H9 (cell line): Measurements from ENCODE around the gene PHETA1. TPM values are rescaled to one million over a fixed set of nuclear protein-coding genes. Genes with fewer than 3 reads are reported as not detected.

Source experiments
- DNase-seq: peaks from one replicate; pipeline ENCODE4 v3.0.0-alpha.2; 2017
- H2AFZ ChIP-seq: one replicate; pipeline ENCODE4 v1.6.1; 2013; ENCODE audit warnings: mild to moderate bottlenecking, low read length, control low read depth, moderate library complexity
- H2AK5ac ChIP-seq: 2 replicates; pipeline ENCODE4 v1.6.1; 2013; ENCODE audit warnings: low read length, control low read depth, mixed read lengths; ENCODE audit not compliant: insufficient read length
- H2BK120ac ChIP-seq: one replicate; pipeline ENCODE4 v1.6.1; 2013; ENCODE audit warnings: low read depth, mild to moderate bottlenecking, low read length, control low read depth, inconsistent platforms; ENCODE audit not compliant: poor library complexity, severe bottlenecking
- H2BK12ac ChIP-seq: 2 replicates; pipeline ENCODE4 v1.6.1; 2013; ENCODE audit warnings: low read length, control low read depth, mixed read lengths, low read depth; ENCODE audit not compliant: insufficient read length
- H2BK15ac ChIP-seq: 2 replicates; pipeline ENCODE4 v1.6.1; 2013; ENCODE audit warnings: low read depth, low read length, control low read depth
- H2BK20ac ChIP-seq: one replicate; pipeline ENCODE4 v1.6.1; 2013; ENCODE audit warnings: low read depth, mild to moderate bottlenecking, low read length, control low read depth, inconsistent platforms; ENCODE audit not compliant: poor library complexity, severe bottlenecking
- H2BK5ac ChIP-seq: 2 replicates; pipeline ENCODE4 v1.6.1; 2013; ENCODE audit warnings: low read length, control low read depth, mixed read lengths; ENCODE audit not compliant: insufficient read length
- H3K14ac ChIP-seq: 2 replicates; pipeline ENCODE4 v1.6.1; 2013; ENCODE audit warnings: low read length, control low read depth; ENCODE audit not compliant: insufficient read depth
- H3K18ac ChIP-seq: 2 replicates; pipeline ENCODE4 v1.6.1; 2013; ENCODE audit warnings: low read depth, mild to moderate bottlenecking, mixed read lengths, low read length, control low read depth; ENCODE audit not compliant: insufficient read length
- H3K23ac ChIP-seq: 2 replicates; pipeline ENCODE4 v1.6.1; 2013; ENCODE audit warnings: low read length, control low read depth, mixed read lengths, low read depth; ENCODE audit not compliant: insufficient read length
- H3K23me2 ChIP-seq: 2 replicates; pipeline ENCODE4 v1.6.1; 2013; ENCODE audit warnings: low read depth, mild to moderate bottlenecking, mixed read lengths, low read length, control low read depth; ENCODE audit not compliant: insufficient read length, poor library complexity, severe bottlenecking
- H3K27ac ChIP-seq: 2 replicates; pipeline ENCODE4 v1.5.1; 2013; ENCODE audit warnings: low read length, control low read depth, mixed read lengths, low read depth; ENCODE audit not compliant: insufficient read length
- H3K27me3 ChIP-seq: 2 replicates; pipeline ENCODE4 v1.6.1; 2013; ENCODE audit warnings: low read length, control low read depth, inconsistent platforms; ENCODE audit not compliant: insufficient read depth
- H3K4ac ChIP-seq: 2 replicates; pipeline ENCODE4 v1.6.1; 2013; ENCODE audit warnings: low read depth, mild to moderate bottlenecking, control low read depth, inconsistent platforms, low read length, moderate library complexity
- H3K4me1 ChIP-seq: 2 replicates; pipeline ENCODE4 v1.6.1; 2013; ENCODE audit warnings: low read length, control low read depth, inconsistent platforms; ENCODE audit not compliant: insufficient read depth
- H3K4me2 ChIP-seq: 2 replicates; pipeline ENCODE4 v1.6.1; 2013; ENCODE audit warnings: low read length, control low read depth, mixed read lengths; ENCODE audit not compliant: insufficient read length, insufficient read depth
- H3K56ac ChIP-seq: 2 replicates; pipeline ENCODE4 v1.6.1; 2013; ENCODE audit warnings: low read depth, mild to moderate bottlenecking, mixed read lengths, low read length, control low read depth; ENCODE audit not compliant: insufficient read length
- H3K79me1 ChIP-seq: 2 replicates; pipeline ENCODE4 v1.6.1; 2013; ENCODE audit warnings: low read depth, mild to moderate bottlenecking, moderate library complexity, low read length, control low read depth, inconsistent platforms; ENCODE audit not compliant: insufficient read depth, poor library complexity, severe bottlenecking
- H3K79me2 ChIP-seq: 2 replicates; pipeline ENCODE4 v1.6.1; 2013; ENCODE audit warnings: low read length, control low read depth, inconsistent platforms; ENCODE audit not compliant: insufficient read depth
- H3K9ac ChIP-seq: 2 replicates; pipeline ENCODE4 v1.6.1; 2013; ENCODE audit warnings: low read length, control low read depth, mixed read lengths; ENCODE audit not compliant: insufficient read length; ENCODE audit errors: extremely low read depth
- H3K9me3 ChIP-seq: one replicate; pipeline ENCODE4 v1.6.1; 2013; ENCODE audit warnings: low read depth, low read length, inconsistent platforms; ENCODE audit not compliant: control insufficient read depth
- H3T11ph ChIP-seq: one replicate; pipeline ENCODE4 v1.6.1; 2013; ENCODE audit warnings: mild to moderate bottlenecking, low read length, control low read depth, inconsistent platforms
- H4K20me1 ChIP-seq: one replicate; pipeline ENCODE4 v1.6.1; 2013; ENCODE audit not compliant: control insufficient read depth, insufficient read length, insufficient read depth
- H4K5ac ChIP-seq: 2 replicates; pipeline ENCODE4 v1.6.1; 2013; ENCODE audit warnings: low read depth, mild to moderate bottlenecking, mixed read lengths, low read length, control low read depth; ENCODE audit not compliant: insufficient read length
- H4K8ac ChIP-seq: replicated peaks from 2 replicates; pipeline ENCODE4 v1.6.1; 2013; ENCODE audit warnings: low read length, control low read depth, mixed read lengths, low read depth; ENCODE audit not compliant: insufficient read length
- H4K91ac ChIP-seq: 2 replicates; pipeline ENCODE4 v1.6.1; 2013; ENCODE audit warnings: low read depth, mild to moderate bottlenecking, moderate library complexity, mixed read lengths, low read length, control low read depth; ENCODE audit not compliant: insufficient read length
- H3K27ac Mint-ChIP-seq, 3 experiments: 2 replicates in 2 of 3; 3 replicates in 1 of 3; pipeline ENCODE4 v1.8.0; 2020 to 2021; ENCODE audit warnings: mixed read lengths in 3 of 3, mild to moderate bottlenecking in 1 of 3, moderate library complexity in 1 of 3
- H3K27me3 Mint-ChIP-seq: 2 replicates; pipeline ENCODE4 v1.8.0; 2021; ENCODE audit warnings: low read depth, mild to moderate bottlenecking, moderate library complexity, mixed read lengths
- H3K36me3 Mint-ChIP-seq, 3 experiments: 2 replicates in 2 of 3; 3 replicates in 1 of 3; pipeline ENCODE4 v1.8.0; 2020 to 2021; ENCODE audit warnings: low read depth in 3 of 3, mixed read lengths in 3 of 3; ENCODE audit not compliant: insufficient read depth in 1 of 3
- H3K4me1 Mint-ChIP-seq, 2 experiments: 2 replicates each; pipeline ENCODE4 v1.8.0; 2020; ENCODE audit warnings: mixed read lengths in 2 of 2
- H3K4me3 Mint-ChIP-seq, 2 experiments: 2 replicates in 1 of 2; 3 replicates in 1 of 2; pipeline ENCODE4 v1.8.0; 2020 to 2021; ENCODE audit warnings: mild to moderate bottlenecking in 2 of 2, mixed read lengths in 2 of 2, moderate library complexity in 1 of 2
- H3K9me3 Mint-ChIP-seq, 2 experiments: 2 replicates in 1 of 2; 3 replicates in 1 of 2; pipeline ENCODE4 v1.8.0; 2020; ENCODE audit warnings: mild to moderate bottlenecking in 2 of 2, mixed read lengths in 2 of 2, moderate library complexity in 1 of 2
- WGBS: extraction: QIAGEN DNeasy Blood & Tissue Kit; methylation state at CpG from one replicate; pipeline ENCODE4 v1.1.7; 2013; ENCODE audit warnings: missing lambda C conversion rate, low lambda C conversion rate, mixed read lengths; ENCODE audit not compliant: insufficient read length; ENCODE audit errors: extremely low coverage; 5-methylcytosine and 5-hydroxymethylcytosine counted together
- total RNA-seq: library from RNA; stranded (reverse); gene quantifications from 2 replicates; pipeline ENCODE4 v1.2.1, GENCODE V29; 2021
- TF ChIP-seq, protein P1 (sequence below): fragments of 200-600 bp; sonication (generic); conservative IDR thresholded peaks from 3 replicates; pipeline ENCODE4 v1.8.0; 2021; ENCODE audit warnings: antibody characterized with exemption, mild to moderate bottlenecking

Gene PHETA1
- total RNA-seq, 1 experiment from 2014 or later: 13.1 TPM

- H3K23ac ChIP-seq: no peak overlapping the region
- H3K27me3 ChIP-seq: no peaks in the 10 kb centered on the region
- H3K14ac ChIP-seq: no peak overlapping the region
- no peak overlapping the region for H2BK20ac ChIP-seq
- DNase-seq: no peak
- H2AFZ ChIP-seq: no peak overlapping the region
- no peak overlapping the region for H2BK12ac ChIP-seq
- H3K4me3 Mint-ChIP-seq: no peak overlapping the region
- H2AK5ac ChIP-seq: no peak overlapping the region
- no peaks in the 10 kb centered on the region for H3K36me3 Mint-ChIP-seq
- WGBS: no CpG with 5 or more reads among the region's 3 CpGs
- H3K18ac ChIP-seq: no peak overlapping the region
- no peaks in the 10 kb centered on the region for H4K20me1 ChIP-seq
- no peak overlapping the region for H3K9ac ChIP-seq
- H3K4me1 Mint-ChIP-seq: no peaks in the 10 kb centered on the region
- peaks cover 21% of the 10 kb centered on the region for H3K27me3 Mint-ChIP-seq
- H3K23me2 ChIP-seq: no peaks in the 10 kb centered on the region
- H4K91ac ChIP-seq: no peak overlapping the region
- no peaks in the 10 kb centered on the region for H3K79me2 ChIP-seq
- no peak overlapping the region for H3K4ac ChIP-seq
- H4K8ac ChIP-seq: no peak overlapping the region
- H3K79me1 ChIP-seq: no peaks in the 10 kb centered on the region
- no peak overlapping the region for H2BK120ac ChIP-seq
- TF ChIP-seq, protein P1, sequence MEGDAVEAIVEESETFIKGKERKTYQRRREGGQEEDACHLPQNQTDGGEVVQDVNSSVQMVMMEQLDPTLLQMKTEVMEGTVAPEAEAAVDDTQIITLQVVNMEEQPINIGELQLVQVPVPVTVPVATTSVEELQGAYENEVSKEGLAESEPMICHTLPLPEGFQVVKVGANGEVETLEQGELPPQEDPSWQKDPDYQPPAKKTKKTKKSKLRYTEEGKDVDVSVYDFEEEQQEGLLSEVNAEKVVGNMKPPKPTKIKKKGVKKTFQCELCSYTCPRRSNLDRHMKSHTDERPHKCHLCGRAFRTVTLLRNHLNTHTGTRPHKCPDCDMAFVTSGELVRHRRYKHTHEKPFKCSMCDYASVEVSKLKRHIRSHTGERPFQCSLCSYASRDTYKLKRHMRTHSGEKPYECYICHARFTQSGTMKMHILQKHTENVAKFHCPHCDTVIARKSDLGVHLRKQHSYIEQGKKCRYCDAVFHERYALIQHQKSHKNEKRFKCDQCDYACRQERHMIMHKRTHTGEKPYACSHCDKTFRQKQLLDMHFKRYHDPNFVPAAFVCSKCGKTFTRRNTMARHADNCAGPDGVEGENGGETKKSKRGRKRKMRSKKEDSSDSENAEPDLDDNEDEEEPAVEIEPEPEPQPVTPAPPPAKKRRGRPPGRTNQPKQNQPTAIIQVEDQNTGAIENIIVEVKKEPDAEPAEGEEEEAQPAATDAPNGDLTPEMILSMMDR: no peak
- H3K4me1 ChIP-seq: no peaks in the 10 kb centered on the region
- H3K9me3 Mint-ChIP-seq: no peaks in the 10 kb centered on the region
- no peak overlapping the region for H2BK15ac ChIP-seq
- no peak overlapping the region for H3K27ac ChIP-seq
- H2BK5ac ChIP-seq: no peak overlapping the region
- H3K9me3 ChIP-seq: no peaks in the 10 kb centered on the region
- H3T11ph ChIP-seq: no peak overlapping the region
- H4K5ac ChIP-seq: no peak overlapping the region
- H3K56ac ChIP-seq: no peak overlapping the region
- H3K4me2 ChIP-seq: no peak overlapping the region
- H3K27ac Mint-ChIP-seq: no peak overlapping the region
These were observed 18.0 kb upstream of the PHETA1 start for GRCh38 chr12:111386885-111387284.
